ENCODE measurements around the gene PRR5L. TPM values are rescaled to one million over a fixed set of nuclear protein-coding genes. Genes with fewer than 3 reads are reported as not detected.
A peak's percentile ranks its signal among the peaks of the same experiment; 100 is the strongest.

PRR5L gene
- total RNA-seq, 6 experiments from 2014 or later: 19.9 to 27.5 (median 24.9) TPM

- TF ChIP-seq CTCF (IDR thresholded peaks at IDR 0.05): no peak
- peaks cover 40% of the 10 kb centered on the region for H3K4me1 Mint-ChIP-seq (ENCODE audit: low read depth)
- H3K27ac Mint-ChIP-seq: no peak overlapping the region
- peaks cover 6% of the 10 kb centered on the region; the same call in 1 of the 2 replicates for H3K36me3 Mint-ChIP-seq (ENCODE audit: low read depth)
- peaks cover 7% of the 10 kb centered on the region; the same call in 1 of the 2 replicates for H3K9me3 Mint-ChIP-seq
- H3K4me3 Mint-ChIP-seq: no peak overlapping the region
- DNase-seq: no peak
- peaks cover 23% of the 10 kb centered on the region for H3K27me3 Mint-ChIP-seq (ENCODE audit: insufficient read depth)
Measured at GRCh38 chr11:36253238-36253637, 42.9 kb upstream of the PRR5L start.

GRCh38 chr11:36254713-36255112, 41.4 kb upstream of the PRR5L start:
- Mint-ChIP-seq H3K27me3 (ENCODE audit: insufficient read depth) (peaks cover 18% of the 10 kb centered on the region), H3K27ac (no peak overlapping the region), H3K4me3 (no peak overlapping the region), H3K36me3 (ENCODE audit: low read depth) (peaks cover 6% of the 10 kb centered on the region; the same call in 1 of the 2 replicates), H3K9me3 (peaks cover 7% of the 10 kb centered on the region; the same call in 1 of the 2 replicates), H3K4me1 (ENCODE audit: low read depth) (peaks cover 28% of the 10 kb centered on the region)
- DNase-seq: peak; percentile 10
- no peak for TF ChIP-seq CTCF (IDR thresholded peaks at IDR 0.05)

GRCh38 chr11:36257351-36257750, 38.7 kb upstream of the PRR5L start:
- no peak overlapping the region for H3K4me3 Mint-ChIP-seq
- no peaks in the 10 kb centered on the region for H3K9me3 Mint-ChIP-seq
- TF ChIP-seq CTCF (IDR thresholded peaks at IDR 0.05): no peak
- H3K27me3 Mint-ChIP-seq (ENCODE audit: insufficient read depth): peaks cover 17% of the 10 kb centered on the region
- H3K27ac Mint-ChIP-seq: no peak overlapping the region
- DNase-seq: peak; percentile 7
- peaks cover 20% of the 10 kb centered on the region for H3K4me1 Mint-ChIP-seq (ENCODE audit: low read depth)
- H3K36me3 Mint-ChIP-seq (ENCODE audit: low read depth): no peaks in the 10 kb centered on the region; the same call in 1 of the 2 replicates

GRCh38 chr11:36258730-36259360, 37.2 kb upstream of the PRR5L start:
- H3K36me3 Mint-ChIP-seq (ENCODE audit: low read depth): no peaks in the 10 kb centered on the region; the same call in 1 of the 2 replicates
- peaks cover 20% of the 10 kb centered on the region for H3K4me1 Mint-ChIP-seq (ENCODE audit: low read depth)
- peak; percentile 72 for DNase-seq
- H3K27me3 Mint-ChIP-seq (ENCODE audit: insufficient read depth): peaks cover 17% of the 10 kb centered on the region
- TF ChIP-seq CTCF (IDR thresholded peaks at IDR 0.05): peak; percentile 82
- no peaks in the 10 kb centered on the region for H3K9me3 Mint-ChIP-seq
- H3K27ac Mint-ChIP-seq: no peak overlapping the region
- no peak overlapping the region for H3K4me3 Mint-ChIP-seq

- peaks cover 11% of the 10 kb centered on the region for H3K4me1 Mint-ChIP-seq (ENCODE audit: low read depth)
- no peak overlapping the region for H3K27ac Mint-ChIP-seq
- TF ChIP-seq CTCF (IDR thresholded peaks at IDR 0.05): no peak
- H3K27me3 Mint-ChIP-seq (ENCODE audit: insufficient read depth): peaks cover 17% of the 10 kb centered on the region
- no peak for DNase-seq
- H3K4me3 Mint-ChIP-seq: no peak overlapping the region
- H3K9me3 Mint-ChIP-seq: no peaks in the 10 kb centered on the region
- no peaks in the 10 kb centered on the region for H3K36me3 Mint-ChIP-seq (ENCODE audit: low read depth)
Measured at GRCh38 chr11:36261094-36261493, 35.0 kb upstream of the PRR5L start.
